KMS-11 (cell line): ENCODE data around the gene RRP8.

Source experiments
- H2AFZ ChIP-seq: fragments of 200-600 bp; sonication (generic); 2 replicates; pipeline ENCODE4 v1.6.1; 2016; ENCODE audit warnings: antibody characterized with exemption, mixed run types, low read depth
- H3K27ac ChIP-seq: fragments of 200-600 bp; sonication (generic); 2 replicates; pipeline ENCODE4 v1.6.1; 2016; ENCODE audit warnings: mild to moderate bottlenecking, mixed run types
- H3K27me3 ChIP-seq: fragments of 200-600 bp; sonication (generic); 2 replicates; pipeline ENCODE4 v1.6.1; 2017; ENCODE audit warnings: mild to moderate bottlenecking, low read depth, mixed run types, moderate library complexity; ENCODE audit not compliant: insufficient read depth
- H3K36me3 ChIP-seq: fragments of 200-600 bp; sonication (generic); 2 replicates; pipeline ENCODE4 v1.6.1; 2017; ENCODE audit warnings: mild to moderate bottlenecking, mixed run types; ENCODE audit not compliant: insufficient read depth
- H3K4me1 ChIP-seq: fragments of 200-600 bp; sonication (generic); 2 replicates; pipeline ENCODE4 v1.6.1; 2016; ENCODE audit warnings: mild to moderate bottlenecking, low read depth, mixed run types; ENCODE audit not compliant: poor library complexity, severe bottlenecking
- H3K4me2 ChIP-seq: fragments of 200-600 bp; sonication (generic); 2 replicates; pipeline ENCODE4 v1.7.0; 2016; ENCODE audit warnings: mild to moderate bottlenecking, mixed run types
- H3K4me3 ChIP-seq: fragments of 200-600 bp; sonication (generic); IDR thresholded peaks from 2 replicates; pipeline ENCODE4 v1.6.1; 2017; ENCODE audit warnings: low read depth, low read length, mixed read lengths; ENCODE audit not compliant: insufficient read depth
- H3K79me2 ChIP-seq: fragments of 200-600 bp; sonication (generic); 2 replicates; pipeline ENCODE4 v1.6.1; 2016; ENCODE audit warnings: low read depth, mixed run types; ENCODE audit not compliant: insufficient read depth
- H3K9ac ChIP-seq: fragments of 200-600 bp; sonication (generic); 2 replicates; pipeline ENCODE4 v1.6.1; 2016; ENCODE audit warnings: mild to moderate bottlenecking, mixed run types
- H4K20me1 ChIP-seq: fragments of 200-600 bp; sonication (generic); 2 replicates; pipeline ENCODE4 v1.6.1; 2016; ENCODE audit warnings: mild to moderate bottlenecking, mixed run types; ENCODE audit not compliant: insufficient read depth
- TF ChIP-seq, protein P1 (sequence below): fragments of 200-600 bp; sonication (generic); conservative IDR thresholded peaks from 2 replicates; pipeline ENCODE4 v1.6.1; 2017; ENCODE audit warnings: low read depth, mild to moderate bottlenecking, antibody characterized with exemption, low read length, moderate library complexity, mixed read lengths

The RRP8 gene

DNA sequence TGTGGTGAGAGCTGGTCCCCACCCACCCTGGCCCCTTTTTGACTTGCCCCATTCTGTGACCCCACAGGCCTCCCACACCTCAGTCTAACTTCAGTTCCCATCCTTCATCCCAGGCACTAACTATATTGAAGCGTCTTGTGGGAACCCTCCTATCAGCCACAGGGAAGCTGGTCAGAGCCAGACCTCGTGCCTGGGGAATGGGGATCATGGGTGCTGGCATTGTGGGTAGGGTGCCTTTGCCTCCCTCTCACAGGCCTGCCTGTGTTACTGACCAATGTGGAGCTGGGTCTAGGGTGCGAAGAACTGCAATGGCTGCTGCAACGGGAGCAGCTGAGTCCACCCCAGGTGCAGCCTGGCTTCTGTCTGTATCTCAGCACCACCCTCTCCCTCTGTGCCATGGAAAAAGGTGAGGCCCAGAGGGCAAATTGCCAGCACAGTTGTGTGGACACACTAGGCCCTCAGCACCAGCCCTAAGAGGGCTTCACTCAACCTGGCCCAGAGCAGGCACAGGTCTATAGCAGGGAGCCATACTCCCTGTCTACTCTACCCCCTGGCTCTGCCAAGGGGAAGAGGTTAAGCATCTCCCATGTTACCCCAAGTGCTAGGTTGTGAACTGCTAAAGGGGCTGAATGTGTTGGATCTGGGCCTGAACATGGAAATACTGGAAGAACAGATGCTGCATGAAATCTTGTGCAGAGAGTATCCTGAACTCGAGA, 37.3 kb downstream of the RRP8 start:
- no peak overlapping the region for H3K4me2 ChIP-seq
- H2AFZ ChIP-seq, result no peak overlapping the region
- no peaks in the 10 kb centered on the region for H4K20me1 ChIP-seq
- H3K4me3 ChIP-seq, result no peak overlapping the region
- TF ChIP-seq, protein P1, sequence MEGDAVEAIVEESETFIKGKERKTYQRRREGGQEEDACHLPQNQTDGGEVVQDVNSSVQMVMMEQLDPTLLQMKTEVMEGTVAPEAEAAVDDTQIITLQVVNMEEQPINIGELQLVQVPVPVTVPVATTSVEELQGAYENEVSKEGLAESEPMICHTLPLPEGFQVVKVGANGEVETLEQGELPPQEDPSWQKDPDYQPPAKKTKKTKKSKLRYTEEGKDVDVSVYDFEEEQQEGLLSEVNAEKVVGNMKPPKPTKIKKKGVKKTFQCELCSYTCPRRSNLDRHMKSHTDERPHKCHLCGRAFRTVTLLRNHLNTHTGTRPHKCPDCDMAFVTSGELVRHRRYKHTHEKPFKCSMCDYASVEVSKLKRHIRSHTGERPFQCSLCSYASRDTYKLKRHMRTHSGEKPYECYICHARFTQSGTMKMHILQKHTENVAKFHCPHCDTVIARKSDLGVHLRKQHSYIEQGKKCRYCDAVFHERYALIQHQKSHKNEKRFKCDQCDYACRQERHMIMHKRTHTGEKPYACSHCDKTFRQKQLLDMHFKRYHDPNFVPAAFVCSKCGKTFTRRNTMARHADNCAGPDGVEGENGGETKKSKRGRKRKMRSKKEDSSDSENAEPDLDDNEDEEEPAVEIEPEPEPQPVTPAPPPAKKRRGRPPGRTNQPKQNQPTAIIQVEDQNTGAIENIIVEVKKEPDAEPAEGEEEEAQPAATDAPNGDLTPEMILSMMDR, result no peak
- no peak overlapping the region for H3K9ac ChIP-seq
- peaks cover 6% of the 10 kb centered on the region for H3K4me1 ChIP-seq
- no peaks in the 10 kb centered on the region for H3K79me2 ChIP-seq
- no peaks in the 10 kb centered on the region for H3K36me3 ChIP-seq
- H3K27ac ChIP-seq, result no peak overlapping the region
- H3K27me3 ChIP-seq, result no peaks in the 10 kb centered on the region

DNA sequence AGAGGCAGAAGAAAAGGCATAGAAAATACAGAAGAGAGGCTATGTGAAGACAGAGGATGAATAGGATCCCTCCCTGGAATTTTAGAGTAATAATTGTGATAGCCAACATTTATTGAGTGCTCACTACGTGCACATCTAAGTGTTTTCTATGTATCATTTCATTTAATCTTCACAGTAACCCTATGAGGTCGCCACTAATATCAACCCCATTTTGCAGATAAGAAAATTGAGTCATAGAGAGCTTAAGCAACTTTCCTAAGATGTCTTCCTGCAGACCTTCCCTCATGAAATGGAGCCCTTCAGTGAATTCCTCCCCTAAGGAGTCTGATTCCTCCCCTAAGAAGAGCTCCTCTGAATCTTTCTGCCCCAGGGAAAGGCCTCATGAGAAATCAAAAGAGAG, 38.1 kb downstream of the RRP8 start:
- no peaks in the 10 kb centered on the region for H3K79me2 ChIP-seq
- H3K9ac ChIP-seq, result no peak overlapping the region
- H3K4me1 ChIP-seq, result peaks cover 6% of the 10 kb centered on the region
- H3K36me3 ChIP-seq, result no peaks in the 10 kb centered on the region
- no peak overlapping the region for H3K27ac ChIP-seq
- no peaks in the 10 kb centered on the region for H3K27me3 ChIP-seq
- no peak overlapping the region for H3K4me3 ChIP-seq
- no peaks in the 10 kb centered on the region for H4K20me1 ChIP-seq
- no peak overlapping the region for H2AFZ ChIP-seq
- TF ChIP-seq, protein P1, result no peak
- no peak overlapping the region for H3K4me2 ChIP-seq

DNA sequence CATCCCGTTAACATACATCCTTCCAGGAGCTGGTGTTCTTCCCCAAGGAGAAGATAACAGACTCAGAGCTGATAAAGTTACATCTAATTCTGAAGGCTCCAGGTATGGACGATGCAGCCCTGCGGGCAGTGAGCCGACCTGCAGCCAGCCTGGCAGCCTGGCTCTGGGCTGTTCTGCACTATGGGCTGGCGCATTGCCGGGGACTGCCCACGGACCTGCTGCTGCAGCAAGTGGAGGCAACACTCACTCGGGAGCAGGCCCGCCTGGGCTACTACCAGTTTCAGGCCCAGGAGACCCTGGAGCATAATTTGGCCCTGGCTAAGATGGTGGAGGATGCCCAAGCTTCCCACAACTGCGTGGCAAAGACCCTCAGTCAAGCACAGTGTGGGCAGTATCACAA, 39.7 kb downstream of the RRP8 start:
- Histone ChIP-seq H2AFZ (no peak overlapping the region), H3K27me3 (no peaks in the 10 kb centered on the region), H3K9ac (no peak overlapping the region), H3K4me1 (peaks cover 4% of the 10 kb centered on the region), H3K4me3 (no peak overlapping the region), H3K79me2 (no peaks in the 10 kb centered on the region), H3K36me3 (no peaks in the 10 kb centered on the region), H3K4me2 (no peak overlapping the region), H3K27ac (no peak overlapping the region), H4K20me1 (no peaks in the 10 kb centered on the region)
- TF ChIP-seq, protein P1, result no peak

DNA sequence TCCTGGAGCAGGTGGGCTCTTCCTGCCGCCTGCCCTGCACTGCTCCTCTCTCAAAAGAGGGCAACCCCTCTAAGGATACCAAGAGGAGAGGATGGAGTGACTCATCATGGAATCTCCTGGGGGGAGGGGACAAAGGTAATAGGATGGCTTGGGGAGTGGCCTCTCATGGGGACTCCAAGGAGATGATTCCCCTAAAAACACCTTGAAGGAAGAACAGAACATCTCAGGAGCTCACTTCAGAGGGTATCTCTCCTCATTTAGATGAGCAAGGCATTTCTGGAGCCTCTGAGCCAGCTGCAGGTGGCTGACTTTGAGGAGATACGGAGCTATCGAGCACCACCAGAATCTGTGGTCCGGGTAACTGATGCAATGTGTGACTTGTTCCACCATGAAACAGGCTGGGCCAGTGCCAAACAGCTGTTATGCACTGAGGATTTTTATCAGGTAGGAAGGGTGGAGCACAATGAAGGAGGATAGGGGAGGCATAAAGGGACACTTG, 40.2 kb downstream of the RRP8 start:
- Histone ChIP-seq H2AFZ (no peak overlapping the region), H3K9ac (no peak overlapping the region), H3K79me2 (no peaks in the 10 kb centered on the region), H4K20me1 (no peaks in the 10 kb centered on the region), H3K4me2 (no peak overlapping the region), H3K27ac (no peak overlapping the region), H3K4me1 (no peaks in the 10 kb centered on the region), H3K36me3 (no peaks in the 10 kb centered on the region), H3K27me3 (no peaks in the 10 kb centered on the region), H3K4me3 (no peak overlapping the region)
- TF ChIP-seq, protein P1, result no peak
